ENCODE data around the gene ABL2.

The ABL2 gene

DNA sequence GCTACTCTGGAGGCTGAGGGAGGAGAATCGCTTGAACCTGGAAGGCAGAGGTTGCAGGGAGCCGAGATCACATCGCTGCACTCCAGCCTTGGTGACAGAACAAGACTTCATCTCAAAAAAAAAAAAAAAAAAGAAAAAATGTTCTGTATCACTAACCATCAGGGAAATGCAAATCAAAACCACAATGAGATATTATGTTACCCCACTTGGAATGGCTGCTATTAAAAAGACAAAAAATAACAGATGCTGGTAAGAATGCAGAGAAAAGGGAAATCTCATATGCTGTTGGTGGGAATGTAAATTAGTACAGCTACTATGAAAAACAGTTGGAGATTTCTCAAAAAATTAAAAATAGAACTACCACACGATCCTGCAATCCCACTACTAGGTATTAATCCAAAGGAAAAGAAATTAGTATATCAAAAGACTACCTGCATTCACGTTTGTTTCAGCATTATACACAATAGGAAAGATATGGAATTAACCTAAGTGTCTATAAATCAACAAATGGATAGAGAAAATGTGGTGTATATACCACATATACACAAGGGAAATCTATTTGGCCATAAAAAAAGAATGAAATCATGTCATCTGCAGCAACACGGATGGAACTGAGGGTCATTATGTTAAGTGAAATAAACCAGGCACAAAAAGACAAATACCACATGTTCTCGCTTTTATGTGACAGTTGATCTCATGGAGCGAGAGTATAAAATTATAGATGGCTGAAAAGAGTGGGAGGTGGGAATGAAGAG lies 62.6 kb downstream of the ABL2 start:
- no peak for DNase-seq (ENCODE audit: insufficient read length, low spot score)
- TF ChIP-seq SPI1 (IDR thresholded peaks at IDR 0.05; ENCODE audit: low read depth, low read length) (no peak), TAF1 (IDR thresholded peaks at IDR 0.05; ENCODE audit: low read depth, low read length) (no peak), POLR2AphosphoS5 (IDR thresholded peaks at IDR 0.05; ENCODE audit: low read depth, low read length) (no peak), PAX5 (IDR thresholded peaks at IDR 0.05; ENCODE audit: insufficient read depth, low read length, severe bottlenecking) (no peak)
- FAIRE-seq = no peak

DNA sequence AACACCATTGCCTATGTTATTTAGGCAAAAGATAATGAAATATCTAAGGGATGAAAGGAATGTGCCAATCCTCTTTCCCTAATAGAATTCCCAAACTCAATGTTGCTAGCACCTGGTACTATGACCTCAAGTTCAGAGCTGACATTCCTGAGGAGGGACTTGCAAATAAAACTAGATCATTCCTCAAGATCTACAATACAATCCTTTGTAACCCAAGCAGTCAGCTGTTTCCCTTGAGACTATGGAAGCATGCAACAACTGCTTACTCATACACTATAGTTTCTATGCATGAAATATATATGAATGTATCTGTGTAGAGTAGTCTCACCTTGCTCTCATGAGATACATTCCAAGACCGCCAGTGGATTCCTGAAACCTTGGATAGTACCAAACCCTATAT lies 65.0 kb downstream of the ABL2 start:
- DNase-seq (ENCODE audit: insufficient read length, low spot score) = no peak
- TF ChIP-seq POU2F2 (IDR thresholded peaks at IDR 0.05; ENCODE audit: low read depth, low read length) (no peak), POLR2A (IDR thresholded peaks at IDR 0.05; ENCODE audit: low read depth, low read length) (no peak), SPI1 (IDR thresholded peaks at IDR 0.05; ENCODE audit: low read depth, low read length) (no peak), PAX5 (IDR thresholded peaks at IDR 0.05; ENCODE audit: insufficient read depth, low read length, severe bottlenecking) (no peak), POLR2AphosphoS5 (IDR thresholded peaks at IDR 0.05; ENCODE audit: low read depth, low read length) (no peak), TAF1 (IDR thresholded peaks at IDR 0.05; ENCODE audit: low read depth, low read length) (no peak)
- FAIRE-seq = no peak

DNA sequence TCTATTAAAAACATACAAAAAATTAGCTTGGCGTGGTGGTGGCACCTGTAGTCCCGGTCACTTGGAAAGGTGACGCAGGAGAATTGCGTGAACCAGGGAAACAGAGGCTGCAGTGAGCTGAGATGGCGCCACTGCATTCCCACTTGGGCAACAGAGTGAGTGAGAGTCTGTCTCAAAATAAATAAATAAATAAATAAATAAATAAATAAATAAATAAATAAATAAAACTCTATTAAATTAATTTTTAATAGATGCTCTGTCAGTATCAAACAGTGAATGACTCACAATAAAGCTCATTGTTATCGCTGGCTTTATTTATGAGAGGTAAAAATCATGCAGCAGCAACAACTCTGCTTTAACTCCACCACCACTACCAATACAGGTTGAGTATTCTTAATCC lies 72.8 kb downstream of the ABL2 start:
- no peak for FAIRE-seq

DNA sequence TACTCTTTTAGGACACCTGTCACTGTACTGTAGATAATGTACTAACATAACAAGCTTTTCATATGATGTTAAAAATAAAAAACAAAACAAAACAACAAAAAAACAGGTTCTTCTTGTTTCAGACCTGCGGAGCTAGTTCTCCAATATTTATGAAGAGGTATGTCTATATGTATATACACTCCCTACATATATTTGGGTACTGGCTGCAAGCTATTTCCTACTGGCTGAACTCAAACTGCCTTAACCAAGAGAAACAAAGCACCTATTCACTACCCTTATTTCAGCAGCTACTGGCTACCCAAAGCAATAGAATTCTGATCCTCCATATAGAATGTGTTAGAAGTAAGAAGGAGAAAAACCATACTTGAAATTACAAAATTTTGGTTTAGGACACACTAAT lies 73.5 kb downstream of the ABL2 start:
- FAIRE-seq (no peak), DNase-seq (ENCODE audit: insufficient read length, low spot score) (no peak)
- TF ChIP-seq TAF1 (IDR thresholded peaks at IDR 0.05; ENCODE audit: low read depth, low read length) (no peak), POU2F2 (IDR thresholded peaks at IDR 0.05; ENCODE audit: low read depth, low read length) (no peak), SPI1 (IDR thresholded peaks at IDR 0.05; ENCODE audit: low read depth, low read length) (no peak), POLR2AphosphoS5 (IDR thresholded peaks at IDR 0.05; ENCODE audit: low read depth, low read length) (no peak), POLR2A (IDR thresholded peaks at IDR 0.05; ENCODE audit: low read depth, low read length) (no peak), PAX5 (IDR thresholded peaks at IDR 0.05; ENCODE audit: insufficient read depth, low read length, severe bottlenecking) (no peak)

More for the DNA sequence above, 72.8 kb downstream of the ABL2 start:
- DNase-seq (ENCODE audit: insufficient read length, low spot score) = no peak
- TF ChIP-seq SPI1 (IDR thresholded peaks at IDR 0.05; ENCODE audit: low read depth, low read length) (no peak), TAF1 (IDR thresholded peaks at IDR 0.05; ENCODE audit: low read depth, low read length) (no peak)

DNA sequence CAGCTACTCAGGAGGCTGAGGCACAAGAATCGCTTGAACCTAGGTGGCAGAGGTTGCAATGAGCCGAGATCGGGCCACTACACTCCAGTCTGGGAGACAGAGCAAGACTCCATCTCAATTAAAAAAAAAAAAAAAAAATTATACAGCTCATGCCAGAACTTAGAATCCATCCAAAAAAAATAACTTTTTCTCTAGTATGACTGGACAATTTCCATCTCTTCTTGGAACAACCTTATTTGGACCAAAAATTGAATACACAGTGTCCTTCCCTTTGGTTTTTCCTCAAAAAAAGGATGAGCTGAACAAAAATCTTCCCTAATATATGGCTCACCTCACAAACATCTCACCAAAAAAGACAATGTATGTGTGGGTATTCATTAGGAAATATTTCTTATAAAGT lies 73.9 kb downstream of the ABL2 start:
- TF ChIP-seq TAF1 (IDR thresholded peaks at IDR 0.05; ENCODE audit: low read depth, low read length) (no peak), POU2F2 (IDR thresholded peaks at IDR 0.05; ENCODE audit: low read depth, low read length) (no peak), POLR2AphosphoS5 (IDR thresholded peaks at IDR 0.05; ENCODE audit: low read depth, low read length) (no peak), PAX5 (IDR thresholded peaks at IDR 0.05; ENCODE audit: insufficient read depth, low read length, severe bottlenecking) (no peak), POLR2A (IDR thresholded peaks at IDR 0.05; ENCODE audit: low read depth, low read length) (no peak), SPI1 (IDR thresholded peaks at IDR 0.05; ENCODE audit: low read depth, low read length) (no peak)
- DNase-seq (ENCODE audit: insufficient read length, low spot score) (no peak), FAIRE-seq (no peak)

DNA sequence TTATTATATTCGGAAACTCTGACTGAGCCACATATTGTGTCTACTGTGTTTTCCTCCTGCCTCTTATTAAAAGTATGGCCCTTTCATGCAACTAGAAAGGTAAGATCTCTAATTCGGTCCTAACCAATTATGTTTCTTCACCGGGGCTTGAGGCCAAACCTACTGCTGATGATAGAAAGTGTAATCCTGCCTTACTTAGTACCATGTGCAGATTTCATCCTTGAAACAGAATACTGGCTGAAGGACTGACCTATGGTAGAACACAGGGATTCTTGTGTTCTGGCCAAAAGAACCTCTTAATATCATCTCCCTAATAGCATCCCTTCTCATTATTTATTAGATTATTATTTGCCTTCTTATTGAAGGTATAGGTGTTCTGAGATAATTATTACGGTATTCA lies 75.0 kb downstream of the ABL2 start:
- TF ChIP-seq PAX5 (IDR thresholded peaks at IDR 0.05; ENCODE audit: insufficient read depth, low read length, severe bottlenecking) (no peak), POLR2A (IDR thresholded peaks at IDR 0.05; ENCODE audit: low read depth, low read length) (no peak), POLR2AphosphoS5 (IDR thresholded peaks at IDR 0.05; ENCODE audit: low read depth, low read length) (no peak), TAF1 (IDR thresholded peaks at IDR 0.05; ENCODE audit: low read depth, low read length) (no peak), SPI1 (IDR thresholded peaks at IDR 0.05; ENCODE audit: low read depth, low read length) (no peak), POU2F2 (IDR thresholded peaks at IDR 0.05; ENCODE audit: low read depth, low read length) (no peak)
- DNase-seq (ENCODE audit: insufficient read length, low spot score) = no peak
- no peak for FAIRE-seq

DNA sequence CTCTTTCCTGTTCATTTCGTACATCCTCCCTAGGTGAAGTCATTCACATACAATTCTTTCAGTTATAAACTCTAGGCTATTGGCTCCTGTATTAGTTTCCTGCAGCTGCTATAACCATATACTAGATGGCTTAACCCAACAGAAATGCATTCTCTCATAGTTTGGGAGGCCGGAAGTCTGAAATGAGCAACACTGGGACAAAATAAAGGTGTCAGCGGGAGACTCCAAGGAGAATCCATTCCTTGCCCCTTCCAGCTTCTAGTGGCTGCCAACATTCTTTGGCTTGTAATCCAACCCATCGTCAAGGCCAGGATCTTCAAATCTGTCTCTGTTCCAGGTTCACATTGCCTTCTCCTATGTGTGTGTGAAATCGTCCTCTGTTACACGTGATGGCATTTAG lies 76.3 kb downstream of the ABL2 start:
- no peak for TF ChIP-seq SPI1 (IDR thresholded peaks at IDR 0.05; ENCODE audit: low read depth, low read length)
- no peak for TF ChIP-seq TAF1 (IDR thresholded peaks at IDR 0.05; ENCODE audit: low read depth, low read length)
- TF ChIP-seq POLR2A (IDR thresholded peaks at IDR 0.05; ENCODE audit: low read depth, low read length) = no peak
- no peak for TF ChIP-seq PAX5 (IDR thresholded peaks at IDR 0.05; ENCODE audit: insufficient read depth, low read length, severe bottlenecking)
- no peak for TF ChIP-seq POLR2AphosphoS5 (IDR thresholded peaks at IDR 0.05; ENCODE audit: low read depth, low read length)
- no peak for FAIRE-seq
- DNase-seq (ENCODE audit: insufficient read length, low spot score) = no peak

DNA sequence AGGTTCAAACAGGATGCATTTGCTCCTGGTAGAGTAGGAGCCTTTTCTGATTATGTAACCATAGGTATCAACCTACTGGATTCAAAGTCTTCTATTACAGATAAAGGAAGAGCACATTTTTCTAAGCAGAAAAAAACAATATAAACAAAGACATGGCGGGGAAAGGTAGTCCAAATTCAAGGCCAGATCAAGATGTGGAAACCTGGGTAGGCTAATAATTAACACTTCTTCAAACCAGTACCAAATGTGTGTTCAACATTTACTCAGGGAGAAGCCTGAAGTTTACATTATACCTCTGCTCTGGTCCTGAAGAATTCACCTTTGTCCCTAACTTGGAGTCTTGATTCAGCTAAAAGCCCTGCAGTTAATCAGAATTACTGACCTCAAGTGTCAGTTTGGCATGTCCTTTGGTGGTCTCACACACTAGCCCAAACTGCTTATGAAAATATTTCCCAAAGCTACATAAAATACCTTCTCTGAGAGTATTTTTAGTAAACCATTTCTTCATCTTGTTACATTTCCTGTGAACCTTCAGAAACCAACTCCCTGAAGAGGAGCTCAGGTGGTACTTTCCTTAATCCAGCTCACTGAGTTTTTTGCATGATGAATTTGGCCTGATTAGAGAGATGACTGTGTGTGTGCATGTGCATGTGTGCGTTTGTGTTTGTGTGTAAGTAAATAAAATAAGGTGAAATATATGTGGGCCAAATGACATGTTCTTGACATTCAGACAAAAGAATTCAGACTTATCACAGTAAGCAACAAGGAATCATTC lies 77.4 kb downstream of the ABL2 start:
- no peak for DNase-seq (ENCODE audit: insufficient read length, low spot score)
- peak; percentile 56 for FAIRE-seq
- TF ChIP-seq POLR2AphosphoS5 (IDR thresholded peaks at IDR 0.05; ENCODE audit: low read depth, low read length) = no peak

DNA sequence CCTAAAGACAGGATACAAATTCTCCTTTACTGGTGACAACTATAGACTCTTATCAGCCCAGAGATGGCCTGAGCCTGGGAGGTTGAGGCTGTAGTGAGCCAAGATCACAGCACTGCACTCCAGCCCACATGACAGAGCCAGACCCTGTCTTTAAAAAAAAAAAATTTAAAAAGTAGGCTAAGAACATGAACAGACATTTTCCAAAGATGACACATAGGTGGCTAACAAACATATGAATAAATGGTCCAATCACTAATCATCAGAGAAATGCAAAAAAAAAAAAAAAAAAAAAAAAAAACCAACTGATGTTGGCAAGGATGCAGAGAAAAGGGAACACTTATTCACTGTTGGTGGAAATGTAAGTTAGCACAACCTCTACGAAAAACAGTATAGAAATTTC lies 82.6 kb downstream of the ABL2 start:
- DNase-seq (ENCODE audit: insufficient read length, low spot score) = no peak
- no peak for FAIRE-seq
- TF ChIP-seq POLR2AphosphoS5 (IDR thresholded peaks at IDR 0.05; ENCODE audit: low read depth, low read length) (no peak), SPI1 (IDR thresholded peaks at IDR 0.05; ENCODE audit: low read depth, low read length) (no peak), POLR2A (IDR thresholded peaks at IDR 0.05; ENCODE audit: low read depth, low read length) (no peak), TAF1 (IDR thresholded peaks at IDR 0.05; ENCODE audit: low read depth, low read length) (no peak), POU2F2 (IDR thresholded peaks at IDR 0.05; ENCODE audit: low read depth, low read length) (no peak)

DNA sequence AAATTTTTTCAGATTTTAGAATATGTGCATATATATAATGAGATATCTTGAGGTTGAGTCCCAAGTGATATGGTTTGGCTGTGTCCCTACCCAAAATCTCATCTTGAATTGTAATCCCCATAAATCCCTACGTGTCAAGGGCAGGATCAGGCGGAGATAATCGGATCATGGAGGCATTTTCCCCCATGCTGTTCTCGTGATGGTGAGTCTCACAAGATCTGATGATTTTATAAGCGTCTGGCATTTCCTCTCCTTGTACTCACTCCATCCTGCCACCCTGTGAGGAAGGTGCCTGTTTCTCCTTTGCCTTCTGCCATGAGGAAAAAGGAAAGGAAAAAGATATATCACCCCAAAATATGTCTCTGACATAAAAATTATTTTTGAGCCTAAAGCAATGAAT lies 83.0 kb downstream of the ABL2 start:
- no peak for DNase-seq (ENCODE audit: insufficient read length, low spot score)
- FAIRE-seq = no peak
- TF ChIP-seq TAF1 (IDR thresholded peaks at IDR 0.05; ENCODE audit: low read depth, low read length) = no peak
- TF ChIP-seq POLR2AphosphoS5 (IDR thresholded peaks at IDR 0.05; ENCODE audit: low read depth, low read length) = no peak
- no peak for TF ChIP-seq POLR2A (IDR thresholded peaks at IDR 0.05; ENCODE audit: low read depth, low read length)
- TF ChIP-seq SPI1 (IDR thresholded peaks at IDR 0.05; ENCODE audit: low read depth, low read length) = no peak
- TF ChIP-seq PAX5 (IDR thresholded peaks at IDR 0.05; ENCODE audit: insufficient read depth, low read length, severe bottlenecking) = no peak
- TF ChIP-seq POU2F2 (IDR thresholded peaks at IDR 0.05; ENCODE audit: low read depth, low read length) = no peak

Data from GM12891 (cell line).